ENCODE results near the gene MCU.
"Not testable (repeated sequence)": the region's sequence is repeated elsewhere in the genome, so short reads cannot be mapped to it uniquely, and the experiment has no call there.

MCU gene

DNA sequence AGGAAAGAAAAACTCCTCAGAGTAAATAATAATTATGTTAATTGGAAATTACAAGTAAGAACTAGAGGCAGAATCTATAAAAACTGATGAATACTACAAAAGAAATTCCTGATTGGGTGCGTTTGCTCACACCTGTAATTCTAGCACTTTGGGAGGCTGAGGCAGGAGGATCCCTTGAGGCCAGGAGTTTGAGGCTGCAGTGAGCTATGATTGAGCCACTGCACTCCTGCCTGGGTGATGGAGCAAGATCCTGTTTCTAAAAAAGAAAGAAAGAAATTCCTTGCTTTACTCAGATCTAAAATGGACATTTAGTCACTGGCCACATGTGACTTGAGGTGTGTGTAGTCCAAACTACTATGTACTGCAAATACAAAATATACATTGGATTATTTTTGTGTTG, 42.0 kb downstream of the MCU start:
- DNase-seq = no peak

GRCh38 chr10:72735288-72735936, 43.5 kb downstream of the MCU start:
- no peak for DNase-seq

- DNase-seq = no peak
Observed at GRCh38 chr10:72736176-72736827, 44.4 kb downstream of the MCU start.

DNA sequence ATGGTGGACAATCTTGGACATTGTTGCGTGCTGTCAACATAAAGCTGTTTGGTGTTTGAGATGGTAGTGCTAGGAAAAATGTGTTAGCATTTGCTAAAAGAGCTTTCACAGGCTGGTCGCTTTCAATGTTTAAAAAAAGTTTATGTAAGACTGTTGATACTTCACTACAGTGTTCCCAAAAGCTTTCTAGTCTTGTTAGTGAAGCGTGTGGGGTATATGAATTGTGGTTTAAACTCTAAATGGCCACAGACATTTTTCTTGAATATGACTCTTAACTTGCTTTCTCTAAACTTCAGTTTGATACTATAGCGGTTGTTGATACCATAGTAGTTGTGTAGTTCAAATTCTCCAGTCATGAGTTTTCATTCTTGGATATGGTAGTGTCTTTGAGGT, 44.9 kb downstream of the MCU start:
- no peak for DNase-seq

DNA sequence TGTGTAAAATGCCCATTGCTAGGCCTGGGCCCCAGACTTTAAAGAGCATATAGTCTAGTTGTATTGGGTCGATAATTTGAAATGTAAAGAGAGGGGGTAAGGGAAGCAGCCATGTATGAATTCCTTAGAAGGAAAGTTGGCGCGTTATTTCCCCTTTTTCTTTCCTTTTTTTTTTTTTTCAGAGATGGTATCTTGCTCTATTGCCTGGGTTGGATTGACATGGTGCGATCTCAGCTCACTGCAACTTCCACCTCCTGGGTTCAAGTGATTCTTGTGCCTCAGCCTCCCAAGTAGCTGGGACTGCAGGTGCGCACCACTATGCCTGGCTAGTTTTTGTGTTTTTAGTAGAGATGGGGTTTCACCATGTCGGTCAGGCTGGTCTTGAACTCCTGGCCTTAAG, 45.4 kb downstream of the MCU start:
- not testable (repeated sequence) for DNase-seq

GRCh38 chr10:72738486-72738885, 46.5 kb downstream of the MCU start:
- no peak for DNase-seq

DNA sequence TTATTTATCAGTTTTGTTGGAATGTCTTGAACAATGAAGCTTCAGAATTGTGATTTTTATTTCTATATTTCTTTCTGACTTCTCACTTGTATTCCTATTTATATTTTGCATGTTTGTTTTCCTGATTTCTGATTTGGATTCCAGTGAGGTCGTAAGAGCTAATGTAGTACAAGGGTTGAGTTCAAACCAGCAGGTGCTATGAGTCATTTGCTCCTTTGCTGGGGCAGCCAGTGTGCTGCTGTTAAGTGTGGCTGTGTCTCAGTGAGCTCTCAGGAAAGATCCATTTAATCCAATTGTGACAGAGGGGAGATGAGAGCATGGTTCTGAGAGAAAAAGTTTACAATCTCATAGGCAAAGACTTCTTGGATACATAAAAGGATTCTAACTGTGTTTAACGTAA, 48.6 kb downstream of the MCU start:
- DNase-seq = no peak

- no peak for DNase-seq
Observed at GRCh38 chr10:72742092-72742491, 50.1 kb downstream of the MCU start.

DNA sequence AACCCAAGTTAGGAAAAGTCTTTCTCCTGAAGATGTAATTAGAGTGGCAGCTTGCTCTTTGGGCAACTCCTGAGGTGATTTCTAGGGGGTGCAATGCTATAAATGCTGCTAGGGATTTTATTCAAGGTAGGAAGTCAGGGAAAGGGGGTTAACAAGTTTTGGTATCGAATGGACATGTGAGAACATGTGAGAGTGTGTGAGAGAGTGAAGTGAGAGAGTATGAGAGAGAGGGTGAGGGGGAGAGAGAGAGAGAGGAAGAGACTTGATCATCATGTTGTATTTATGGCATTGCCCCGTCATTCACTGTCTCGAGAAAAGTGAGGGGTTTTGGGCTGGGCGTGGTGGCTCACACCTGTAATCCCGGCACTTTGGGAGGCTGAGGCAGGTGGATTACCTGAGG, 50.9 kb downstream of the MCU start:
- no peak for DNase-seq

DNA sequence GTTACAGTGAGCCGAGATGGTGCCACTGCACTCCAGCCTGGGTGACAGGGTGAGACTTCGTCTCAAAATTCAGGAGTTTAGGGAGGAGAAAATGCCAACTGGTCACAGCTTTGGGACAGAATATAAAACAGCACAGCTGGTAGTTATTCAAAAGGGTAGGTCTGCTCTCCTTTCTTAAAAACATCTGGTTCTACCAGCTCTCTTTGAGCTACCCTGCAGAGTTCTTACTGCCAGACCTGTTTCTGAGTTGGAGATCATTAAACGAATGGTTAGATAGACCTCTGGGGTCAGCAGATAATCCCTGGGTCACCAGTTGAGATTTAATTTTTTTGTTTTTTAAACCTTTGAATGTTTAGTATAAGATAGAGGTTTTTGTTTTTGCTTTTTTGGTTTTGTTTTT, 52.6 kb downstream of the MCU start:
- no peak for DNase-seq

DNA sequence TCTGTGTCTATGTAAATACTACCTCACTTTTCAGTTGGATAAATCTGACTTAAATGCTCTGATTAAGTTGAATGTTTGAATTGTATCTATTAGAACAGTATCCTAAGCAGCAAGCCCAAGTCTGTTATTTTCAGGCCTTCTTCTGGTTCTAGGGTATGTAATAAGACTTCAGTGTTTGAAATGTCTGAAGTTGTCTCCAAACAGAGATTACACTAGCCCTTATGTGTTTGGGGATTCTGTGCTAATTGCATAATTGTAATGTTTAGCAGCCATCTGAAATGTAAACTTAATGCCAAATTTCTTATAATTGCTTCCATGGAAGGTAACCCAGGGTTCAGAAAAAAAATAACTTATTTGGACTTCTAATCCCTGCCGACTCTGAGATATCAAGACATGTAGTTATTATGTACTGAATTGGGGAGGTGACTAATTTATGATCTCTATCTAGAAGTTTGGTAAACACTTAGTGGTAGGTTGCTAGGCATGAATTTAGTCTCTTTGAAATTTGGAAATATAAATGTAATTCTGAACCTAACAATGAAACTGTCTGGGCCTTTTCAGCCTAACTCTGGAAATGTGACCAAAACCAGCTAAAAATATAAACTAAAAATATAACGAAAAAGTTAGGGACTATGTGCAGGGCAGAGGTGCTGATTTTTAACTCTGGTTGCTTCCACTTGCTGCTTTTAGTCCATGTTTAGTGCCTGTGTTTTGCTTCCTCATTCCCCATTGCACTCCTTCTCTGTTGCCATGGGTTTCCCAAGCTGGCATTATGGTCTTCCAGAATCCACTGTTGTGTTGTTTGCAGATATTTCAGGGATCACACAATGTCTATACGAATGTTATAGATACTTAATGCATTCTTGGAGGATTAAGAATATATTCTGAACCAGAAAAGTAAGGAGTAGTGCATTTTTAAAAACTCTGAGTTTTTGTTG, 54.8 kb downstream of the MCU start:
- DNase-seq = no peak

- DNase-seq = no peak
Observed at GRCh38 chr10:72747521-72747920, 55.6 kb downstream of the MCU start.

DNA sequence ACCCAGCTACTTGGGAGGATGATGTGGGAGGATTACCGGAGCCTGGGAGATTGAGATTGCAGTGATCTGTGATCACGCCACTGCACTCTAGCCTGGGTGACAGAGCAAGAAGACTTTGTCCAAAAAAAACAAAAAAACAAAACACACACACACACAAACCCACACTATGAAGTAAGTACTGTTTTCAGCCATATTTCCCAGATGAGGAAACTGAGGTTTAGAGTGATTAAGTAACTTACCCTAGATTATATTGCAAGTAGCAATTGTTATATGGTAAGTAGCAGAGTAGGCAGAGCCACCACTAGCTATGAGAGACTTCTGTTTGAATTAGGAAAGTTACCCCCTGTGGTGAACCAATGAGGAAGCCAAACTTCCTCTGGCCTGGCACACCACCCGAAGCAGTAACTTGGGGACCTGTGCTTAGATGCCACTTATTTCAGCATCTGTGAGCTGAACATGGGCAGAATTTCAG, 61.9 kb downstream of the MCU start:
- no peak for DNase-seq

DNA sequence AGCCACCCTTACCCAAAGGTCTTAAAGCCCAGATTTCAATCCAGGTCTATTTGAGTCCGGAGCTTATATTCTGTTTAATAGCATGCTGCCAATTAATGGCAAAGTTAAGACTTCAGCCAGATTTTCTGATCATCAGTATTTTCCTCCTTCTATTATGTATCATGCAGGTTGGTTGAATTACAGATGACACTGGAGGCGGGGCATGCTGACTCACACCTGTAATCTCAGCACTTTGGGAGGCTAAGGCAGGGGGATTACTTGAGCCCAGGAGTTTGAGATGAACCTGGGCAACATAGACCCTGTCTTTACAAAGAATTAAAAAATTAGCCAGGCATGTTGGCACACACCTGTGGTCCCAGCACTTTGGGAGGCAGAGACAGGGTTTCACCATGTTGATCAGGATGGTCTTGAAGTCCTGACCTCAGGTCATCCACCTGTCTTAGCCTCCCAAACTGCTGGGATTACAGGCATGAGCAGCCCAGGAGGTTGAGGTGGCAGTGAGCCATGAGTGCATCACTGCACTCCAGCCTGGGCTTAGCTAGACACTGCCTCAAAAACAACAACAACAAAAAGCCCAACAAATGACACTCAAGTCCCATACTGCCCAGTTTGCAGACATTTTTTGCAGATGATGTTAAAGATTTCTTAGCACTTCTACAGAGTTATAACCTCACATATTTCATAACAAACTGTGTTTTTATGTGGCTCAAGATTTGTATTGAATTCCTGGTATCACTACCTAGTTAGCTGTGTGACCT, 62.5 kb downstream of the MCU start:
- DNase-seq = no peak

- no peak for DNase-seq
Observed at GRCh38 chr10:72756674-72757385, 64.9 kb downstream of the MCU start.

DNA sequence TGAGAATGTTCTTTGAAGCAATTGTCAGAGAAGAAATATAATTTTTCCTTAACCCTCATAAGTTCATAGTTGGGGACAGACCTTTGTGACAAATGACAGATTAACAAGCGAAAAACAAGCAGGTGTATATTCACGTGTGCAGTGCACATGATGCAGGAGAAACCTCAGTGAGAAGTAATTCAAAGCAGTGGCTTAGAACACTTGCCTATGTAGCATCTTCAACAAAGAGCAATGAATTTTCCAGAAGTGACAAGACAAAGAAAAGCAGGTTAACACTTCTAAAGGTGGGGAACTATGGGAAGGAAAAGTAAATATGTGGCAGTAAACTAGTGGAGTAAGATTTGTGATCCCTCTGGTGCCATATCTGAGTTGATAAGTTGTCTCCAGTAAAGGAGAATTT, 65.8 kb downstream of the MCU start:
- no peak for DNase-seq

GRCh38 chr10:72758930-72759329, 67.0 kb downstream of the MCU start:
- DNase-seq = not testable (repeated sequence)

DNA sequence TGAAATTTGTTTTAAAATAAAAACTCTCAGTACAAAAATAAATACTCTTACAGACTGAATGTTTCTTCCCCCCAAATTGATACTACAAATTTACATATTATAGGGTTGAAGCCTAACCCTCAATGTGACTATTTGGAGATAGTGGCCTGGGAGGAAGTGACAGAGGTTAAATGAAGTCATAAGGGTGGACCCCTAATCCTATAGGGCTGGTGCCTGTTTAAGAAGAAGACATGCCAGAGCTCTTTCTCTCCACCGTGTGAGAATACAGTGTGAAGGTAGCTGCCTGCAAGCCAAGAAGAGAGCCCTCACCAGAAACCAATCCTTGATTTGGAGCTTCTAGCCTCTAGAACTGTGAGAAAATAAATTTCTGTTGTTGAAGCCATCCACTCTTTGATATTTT, 67.6 kb downstream of the MCU start:
- DNase-seq = no peak

DNA sequence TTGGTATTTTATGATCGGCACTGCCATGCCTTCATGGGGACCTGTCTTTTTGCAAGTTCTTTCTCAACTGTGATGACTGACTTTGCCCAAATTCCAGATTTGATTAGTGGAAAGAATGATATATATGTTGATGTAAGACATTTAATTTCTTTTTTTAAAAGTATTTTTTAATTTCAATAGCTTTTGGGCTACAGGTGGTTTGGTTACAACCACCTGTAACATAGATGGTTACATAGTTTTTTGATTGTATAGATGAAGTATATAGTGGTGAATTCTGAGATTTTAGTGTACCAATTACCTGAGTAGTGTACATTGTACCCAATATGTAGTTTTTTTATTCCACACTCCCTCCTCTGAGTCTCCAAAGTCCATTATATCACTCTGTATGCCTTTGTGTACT, 69.6 kb downstream of the MCU start:
- no peak for DNase-seq

DNA sequence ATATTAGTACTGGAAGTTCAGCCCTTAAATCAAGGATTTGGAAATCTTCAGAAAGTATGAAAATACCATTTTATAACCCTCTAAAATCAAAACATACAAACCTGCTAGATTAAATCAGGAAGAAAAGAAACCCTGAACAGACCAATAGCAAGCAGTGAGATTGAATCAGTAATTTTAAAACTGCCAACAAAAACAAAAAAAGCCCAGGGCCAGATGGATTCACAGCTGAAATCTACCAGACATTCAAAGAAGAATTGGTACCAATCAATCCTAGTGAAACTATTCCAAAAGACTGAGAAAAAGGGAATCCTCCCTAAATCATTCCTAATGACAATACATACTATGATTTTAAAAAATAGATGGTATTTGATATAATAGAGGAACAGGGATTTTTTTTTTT, 70.1 kb downstream of the MCU start:
- DNase-seq = no peak

DNA sequence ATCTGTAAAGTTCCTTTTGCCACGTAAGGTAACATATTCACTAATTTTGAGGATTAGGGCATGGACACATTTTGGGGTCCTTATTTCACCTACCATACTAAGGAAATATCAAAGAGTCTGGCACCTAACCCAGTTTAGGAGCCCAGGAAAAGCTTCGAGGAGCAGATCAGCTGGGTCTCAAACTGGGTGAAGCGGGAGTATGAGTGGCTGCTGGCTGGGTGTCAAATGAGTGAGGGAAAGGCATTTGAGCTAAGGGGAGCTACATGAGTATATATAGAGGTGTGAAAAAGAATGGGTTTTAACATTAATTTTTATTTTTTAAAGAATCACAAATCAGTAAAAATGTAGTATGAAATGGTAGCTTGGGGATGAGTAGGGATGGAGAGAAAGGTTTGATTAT, 71.3 kb downstream of the MCU start:
- no peak for DNase-seq

- no peak for DNase-seq
Observed at GRCh38 chr10:72764151-72764550, 72.2 kb downstream of the MCU start.
